HG03575 (cell line): Measurements from ENCODE around the gene CASP4.

ENCODE experiments used
- ATAC-seq: cut with Tn5 transposase; IDR thresholded peaks from one replicate; pipeline ENCODE4 v1.9.1; 2021; ENCODE audit not compliant: unreplicated experiment, insufficient number of reproducible peaks, low FRiP score; ENCODE audit errors: extremely low read depth

CASP4 gene

GRCh38 chr11:104899226-104899625 is 69.1 kb downstream of the CASP4 start:
- no peak for ATAC-seq

- no peak for ATAC-seq
Observed at GRCh38 chr11:104898685-104899013, 69.7 kb downstream of the CASP4 start.

GRCh38 chr11:104897891-104898684 is 70.3 kb downstream of the CASP4 start, which contains the start of gene CASP12:
Gene CASP12, minus strand, starts transcription at chr11:104898460.
- ATAC-seq: peak; percentile 56

GRCh38 chr11:104895634-104896033 is 72.7 kb downstream of the CASP4 start:
- ATAC-seq: no peak

- no peak for ATAC-seq
Observed at GRCh38 chr11:104893876-104894275, 74.5 kb downstream of the CASP4 start.
